K562 (cell line): ENCODE results near the gene ZNF195. TPM values are rescaled to one million over a fixed set of nuclear protein-coding genes. Genes with fewer than 3 reads are reported as not detected.

Experiments
- CHD7 ChIP-seq: fragments of 200-600 bp; sonication (generic); IDR thresholded peaks from one replicate; pipeline ENCODE4 v1.6.1; 2012; ENCODE audit warnings: mild to moderate bottlenecking, low read depth, low read length, inconsistent platforms
- FOXJ2 ChIP-seq: fragments of 200-800 bp; sonication (Bioruptor generic); IDR thresholded peaks from 2 replicates; pipeline ENCODE4 v1.6.1; 2016; ENCODE audit warnings: missing genetic modification characterization, missing compliant biosample characterization
- MCM2 ChIP-seq: fragments of 450-650 bp; IDR thresholded peaks from 2 replicates; pipeline ENCODE4 v1.6.1; 2017; ENCODE audit warnings: low read depth, mild to moderate bottlenecking
- RB1 ChIP-seq: fragments of 450-650 bp; IDR thresholded peaks from 2 replicates; pipeline ENCODE4 v1.6.1; 2017; ENCODE audit warnings: low read depth, mild to moderate bottlenecking
- RBM39 ChIP-seq: fragments of 200-400 bp; formaldehyde crosslinking; optimal IDR thresholded peaks from 2 replicates; pipeline ENCODE3; 2018; ENCODE audit warnings: low read depth, low read length
- ZBTB5 ChIP-seq: fragments of 450-650 bp; IDR thresholded peaks from 2 replicates; pipeline ENCODE4 v1.6.1; 2017; ENCODE audit warnings: antibody characterized with exemption
- ZFP36 ChIP-seq: fragments of 150-350 bp; IDR thresholded peaks from 2 replicates; pipeline ENCODE4 v1.6.1; 2018; ENCODE audit warnings: low read length, low read depth; ENCODE audit not compliant: partially characterized antibody
- ZKSCAN1 ChIP-seq: fragments of 150-350 bp; IDR thresholded peaks from 2 replicates; pipeline ENCODE4 v1.6.1; 2016; ENCODE audit warnings: low read depth, low read length
- ZNF584 ChIP-seq: fragments of 200-800 bp; sonication (Bioruptor generic); IDR thresholded peaks from 2 replicates; pipeline ENCODE4 v1.6.1; 2016; ENCODE audit warnings: low read depth, mild to moderate bottlenecking, missing genetic modification characterization, missing compliant biosample characterization
- ZNF589 ChIP-seq: fragments of 200-800 bp; sonication (Bioruptor generic); IDR thresholded peaks from 2 replicates; pipeline ENCODE4 v1.6.1; 2016; ENCODE audit warnings: low read depth, missing genetic modification characterization, missing compliant biosample characterization
- polyA plus RNA-seq, 8 experiments: library from polyadenylated mRNA; depleted of rRNA in 4 of 8; stranded (reverse) in 5 of 8; unstranded in 3 of 8; fragments of >200 nt; fragmentation: Nextera tagmentation in 2 of 8; fragmentation: Illumina TruSeq in 1 of 8; extraction: Ambion mirVana in 2 of 8; extraction: Trizol in 1 of 8; gene quantifications; 2 replicates each; pipeline versions ENCODE4 v1.2.1 to v1.2.3, GENCODE V29; 2011 to 2014; ENCODE audit warnings: inconsistent platforms in 1 of 8, missing spikeins in 1 of 8
- total RNA-seq, 7 experiments: library from RNA; depleted of rRNA in 6 of 7; stranded (reverse); fragments of >200 nt in 6 of 7; fragmentation: Illumina TruSeq in 2 of 7; extraction: Trizol in 2 of 7; gene quantifications; 2 replicates each; pipeline versions ENCODE4 v1.2.1 to v1.2.3, GENCODE V29; 2011 to 2021; ENCODE audit warnings: low replicate concordance in 1 of 7
- TF ChIP-seq, protein P1 (sequence below): fragments of 250-450 bp; sonication (Bioruptor Pico); IDR thresholded peaks from 2 replicates; pipeline ENCODE4 v1.5.0; 2022; ENCODE audit warnings: mild to moderate bottlenecking

Gene ZNF195
- total and polyA plus RNA-seq, 9 of the 15 experiments (the other 6 are each of a cell fraction or from before 2014, with no cell fraction given), result 42.1 to 75.5 (median 60.4) TPM

DNA sequence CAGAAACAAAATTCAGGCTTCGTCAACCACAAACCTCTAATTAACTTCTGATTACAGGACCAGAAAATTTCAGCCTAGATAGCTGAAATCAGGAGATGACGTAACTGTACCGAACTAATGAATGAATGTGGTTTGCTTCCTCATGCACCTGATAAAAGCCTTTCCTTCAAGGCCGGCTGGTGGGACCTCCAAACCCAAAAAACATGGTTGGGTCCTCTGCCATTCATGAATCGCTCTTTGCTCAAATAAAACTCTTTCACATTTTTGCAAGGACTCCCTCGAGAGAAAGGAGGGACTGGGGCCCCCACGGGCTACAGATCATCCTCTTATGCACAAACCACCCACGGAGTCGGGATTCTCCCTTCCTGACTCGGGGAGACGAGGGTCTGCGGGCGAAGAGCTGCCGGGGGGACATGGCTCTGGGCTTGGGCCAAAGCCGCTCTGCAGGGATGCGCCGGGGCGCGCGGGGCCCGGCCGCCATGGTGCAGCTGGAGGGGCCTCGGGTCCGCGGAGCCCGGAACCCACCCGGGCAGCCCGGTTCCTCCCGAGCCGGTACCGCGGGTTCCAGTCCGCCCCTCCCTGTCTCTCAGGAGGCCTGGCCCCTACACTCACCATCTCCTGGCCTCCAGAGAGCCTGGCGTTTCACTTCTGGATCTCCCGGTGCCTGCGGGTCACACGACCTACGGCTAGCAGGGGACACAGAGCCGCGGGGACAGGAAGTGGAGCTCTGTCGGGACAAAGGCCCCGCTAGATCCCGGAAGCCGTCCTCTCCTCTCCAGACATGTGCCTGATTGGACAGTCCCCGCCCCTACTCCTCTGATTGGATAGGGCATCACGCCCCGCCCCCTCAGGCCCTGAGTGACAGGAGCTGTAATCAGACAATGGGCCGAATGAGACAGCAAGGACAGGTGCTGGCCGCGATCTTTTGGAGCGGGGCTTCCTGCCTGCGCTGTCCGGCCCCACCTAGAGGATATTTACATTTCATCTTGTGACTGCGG lies at the start of gene ZNF195 (continued):
- TF ChIP-seq ZBTB5, result no peak
- 0 out of 2 replicates have a peak, but pooled peaks have one; percentile 62 for TF ChIP-seq ZNF589 (CRISPR knock-in tag)
- no peak for TF ChIP-seq ZFP36
- peak; percentile 50 for TF ChIP-seq RBM39
- TF ChIP-seq MCM2, result no peak
- peak; percentile 63 for TF ChIP-seq RB1
- TF ChIP-seq, protein P1, sequence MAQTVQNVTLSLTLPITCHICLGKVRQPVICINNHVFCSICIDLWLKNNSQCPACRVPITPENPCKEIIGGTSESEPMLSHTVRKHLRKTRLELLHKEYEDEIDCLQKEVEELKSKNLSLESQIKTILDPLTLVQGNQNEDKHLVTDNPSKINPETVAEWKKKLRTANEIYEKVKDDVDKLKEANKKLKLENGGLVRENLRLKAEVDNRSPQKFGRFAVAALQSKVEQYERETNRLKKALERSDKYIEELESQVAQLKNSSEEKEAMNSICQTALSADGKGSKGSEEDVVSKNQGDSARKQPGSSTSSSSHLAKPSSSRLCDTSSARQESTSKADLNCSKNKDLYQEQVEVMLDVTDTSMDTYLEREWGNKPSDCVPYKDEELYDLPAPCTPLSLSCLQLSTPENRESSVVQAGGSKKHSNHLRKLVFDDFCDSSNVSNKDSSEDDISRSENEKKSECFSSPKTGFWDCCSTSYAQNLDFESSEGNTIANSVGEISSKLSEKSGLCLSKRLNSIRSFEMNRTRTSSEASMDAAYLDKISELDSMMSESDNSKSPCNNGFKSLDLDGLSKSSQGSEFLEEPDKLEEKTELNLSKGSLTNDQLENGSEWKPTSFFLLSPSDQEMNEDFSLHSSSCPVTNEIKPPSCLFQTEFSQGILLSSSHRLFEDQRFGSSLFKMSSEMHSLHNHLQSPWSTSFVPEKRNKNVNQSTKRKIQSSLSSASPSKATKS (CRISPR knock-in tag), result no peak
- TF ChIP-seq CHD7, result no peak
- no peak for TF ChIP-seq FOXJ2 (tag)
- TF ChIP-seq ZNF584 (CRISPR knock-in tag), result no peak
- TF ChIP-seq ZKSCAN1, result no peak; the same call in 1 of the 2 replicates
